MCF 10A (cell line): ENCODE data around the gene CYBRD1. TPM values are rescaled to one million over a fixed set of nuclear protein-coding genes. Genes with fewer than 3 reads are reported as not detected.
A peak's percentile ranks its signal among the peaks of the same experiment; 100 is the strongest.
"Not testable (repeated sequence)": the region's sequence is repeated elsewhere in the genome, so short reads cannot be mapped to it uniquely, and the experiment has no call there.

ENCODE experiments used
- BruUV-seq: library from RNA; stranded (reverse); fragments of 400-500 nt; replicated peaks from 2 replicates; lab custom pipeline; 2021; lab: Mats Ljungman, UMichigan
- CTCF ChIA-PET: fragments of 300-600 bp; sonication (Branson Sonifier 250); formaldehyde crosslinking; extraction: SDS; loops from one replicate; lab custom pipeline; 2021; ENCODE audit warnings: antibody characterized with exemption, inconsistent platforms; lab: Yijun Ruan, JAX
- POLR2A ChIA-PET: fragments of 300-600, 350-650 bp; sonication (Branson Sonifier 250); formaldehyde crosslinking; extraction: SDS; loops from one replicate; lab custom pipeline; 2020; ENCODE audit warnings: antibody characterized with exemption, inconsistent platforms; lab: Yijun Ruan, JAX
- DNase-seq: peaks from one replicate; pipeline ENCODE4 v3.0.0-alpha.2; 2018; ENCODE audit not compliant: unreplicated experiment
- H3K27ac Mint-ChIP-seq: one replicate; pipeline ENCODE4 v1.8.0; 2022; ENCODE audit warnings: mild to moderate bottlenecking, low read depth, mixed read lengths; ENCODE audit not compliant: unreplicated experiment
- H3K27me3 Mint-ChIP-seq: one replicate; pipeline ENCODE4 v1.8.0; 2022; ENCODE audit warnings: mixed read lengths; ENCODE audit not compliant: insufficient read depth, unreplicated experiment
- H3K36me3 Mint-ChIP-seq: one replicate; pipeline ENCODE4 v1.8.0; 2022; ENCODE audit warnings: mild to moderate bottlenecking, moderate library complexity, mixed read lengths; ENCODE audit not compliant: insufficient read depth, unreplicated experiment
- H3K4me1 Mint-ChIP-seq: one replicate; pipeline ENCODE4 v1.8.0; 2022; ENCODE audit warnings: mixed read lengths; ENCODE audit not compliant: insufficient read depth, unreplicated experiment
- H3K4me3 Mint-ChIP-seq: one replicate; pipeline ENCODE4 v1.8.0; 2022; ENCODE audit warnings: mild to moderate bottlenecking, moderate library complexity, mixed read lengths; ENCODE audit not compliant: unreplicated experiment
- H3K9me3 Mint-ChIP-seq: one replicate; pipeline ENCODE4 v1.8.0; 2022; ENCODE audit warnings: mixed read lengths; ENCODE audit not compliant: unreplicated experiment
- intact Hi-C: fragments of 100-400 bp; cut with micrococcal nuclease; formaldehyde crosslinking; loops from 2 replicates; pipeline ENCODE4 v1.14.1; 2022
- total RNA-seq: library from RNA; stranded (reverse); gene quantifications from 2 replicates; pipeline ENCODE4 v1.2.3, GENCODE V29; 2022
- TF ChIP-seq, protein P1 (sequence below): fragments of 200-600 bp; IDR thresholded peaks from one replicate; pipeline ENCODE4 v1.8.0; 2022; ENCODE audit warnings: antibody characterized with exemption, mild to moderate bottlenecking; ENCODE audit not compliant: unreplicated experiment

CYBRD1 gene
- total RNA-seq, 1 experiment from 2014 or later: 15.8 TPM

DNA sequence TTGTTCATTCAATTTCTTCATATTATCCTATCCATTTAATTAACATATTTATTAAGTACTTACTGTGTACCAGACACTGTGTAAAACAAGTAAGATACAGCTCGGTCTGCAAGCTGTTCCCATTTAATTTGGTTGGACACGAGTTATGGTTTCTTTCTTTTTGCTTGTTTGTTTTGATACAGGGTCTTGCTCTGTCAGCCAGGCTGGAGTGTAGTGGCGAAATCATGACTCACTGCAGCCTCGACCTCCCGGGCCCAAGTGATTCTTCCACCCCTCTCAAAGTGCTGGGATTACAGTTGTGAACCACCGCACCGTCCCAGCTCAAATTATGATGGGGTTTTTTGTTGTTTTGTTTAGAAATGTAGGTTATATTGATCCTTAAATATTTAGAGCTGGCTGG is 9.0 kb downstream of the CYBRD1 start:
- ChIA-PET CTCF (interaction anchor here (0.6 to 1.2 kb wide), 2 partner anchors 11 to 52 kb away, joined by 3 to 5 read pairs; no protein-coding TSS in a partner anchor), POLR2A (interaction anchor here (0.6 to 2.0 kb wide), 5 partner anchors 8 to 100 kb away, joined by 4 to 5 read pairs (median 5); partner anchors contain the start of gene CYBRD1)
- no peak overlapping the region for H3K4me3 Mint-ChIP-seq
- H3K9me3 Mint-ChIP-seq: peaks cover 15% of the 10 kb centered on the region
- peak; percentile 68 for DNase-seq
- H3K36me3 Mint-ChIP-seq: peaks cover 7% of the 10 kb centered on the region
- TF ChIP-seq, protein P1, sequence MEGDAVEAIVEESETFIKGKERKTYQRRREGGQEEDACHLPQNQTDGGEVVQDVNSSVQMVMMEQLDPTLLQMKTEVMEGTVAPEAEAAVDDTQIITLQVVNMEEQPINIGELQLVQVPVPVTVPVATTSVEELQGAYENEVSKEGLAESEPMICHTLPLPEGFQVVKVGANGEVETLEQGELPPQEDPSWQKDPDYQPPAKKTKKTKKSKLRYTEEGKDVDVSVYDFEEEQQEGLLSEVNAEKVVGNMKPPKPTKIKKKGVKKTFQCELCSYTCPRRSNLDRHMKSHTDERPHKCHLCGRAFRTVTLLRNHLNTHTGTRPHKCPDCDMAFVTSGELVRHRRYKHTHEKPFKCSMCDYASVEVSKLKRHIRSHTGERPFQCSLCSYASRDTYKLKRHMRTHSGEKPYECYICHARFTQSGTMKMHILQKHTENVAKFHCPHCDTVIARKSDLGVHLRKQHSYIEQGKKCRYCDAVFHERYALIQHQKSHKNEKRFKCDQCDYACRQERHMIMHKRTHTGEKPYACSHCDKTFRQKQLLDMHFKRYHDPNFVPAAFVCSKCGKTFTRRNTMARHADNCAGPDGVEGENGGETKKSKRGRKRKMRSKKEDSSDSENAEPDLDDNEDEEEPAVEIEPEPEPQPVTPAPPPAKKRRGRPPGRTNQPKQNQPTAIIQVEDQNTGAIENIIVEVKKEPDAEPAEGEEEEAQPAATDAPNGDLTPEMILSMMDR: no peak
- H3K4me1 Mint-ChIP-seq: peaks cover 6% of the 10 kb centered on the region
- no peaks in the 10 kb centered on the region for H3K27me3 Mint-ChIP-seq
- intact Hi-C loops: no loop called here
- BruUV-seq: no TSS peak
- peak overlapping the region; percentile 51 for H3K27ac Mint-ChIP-seq

DNA sequence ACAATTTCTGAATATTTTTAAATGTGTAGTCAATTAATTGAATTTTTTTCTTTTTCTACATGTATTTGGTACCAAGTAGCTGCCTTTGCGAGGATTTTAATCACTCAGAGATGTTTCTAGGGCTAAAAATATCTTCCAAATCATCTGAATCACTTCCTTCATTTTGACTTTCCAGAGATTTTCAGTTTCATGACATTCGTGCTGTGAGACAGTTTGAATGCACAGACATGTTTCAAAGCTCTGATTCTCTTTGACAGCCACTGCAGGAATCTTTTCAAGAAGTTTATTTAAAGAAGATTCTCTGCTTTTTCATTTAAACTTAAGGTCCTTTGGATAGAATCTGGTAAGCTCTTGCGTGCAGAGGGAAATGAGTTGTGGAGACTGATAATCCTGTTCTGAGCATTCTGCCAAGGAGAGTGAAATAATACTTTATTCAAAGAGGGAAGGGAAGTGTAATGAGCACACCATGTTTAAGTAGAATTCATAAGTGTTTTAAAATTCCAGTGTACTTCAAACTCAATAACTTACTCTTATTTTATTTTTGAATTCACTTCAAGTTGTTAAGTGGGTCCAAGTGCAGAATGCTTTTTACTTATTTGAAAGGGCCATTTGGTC is 9.7 kb downstream of the CYBRD1 start:
- intact Hi-C loops: no loop called here
- CTCF ChIA-PET: interaction anchor here (0.6 to 1.2 kb wide), 3 partner anchors 10 to 52 kb away, joined by 3 to 5 read pairs (median 4); partner anchors contain the start of gene CYBRD1
- no peak for DNase-seq
- no peaks in the 10 kb centered on the region for H3K27me3 Mint-ChIP-seq
- no TSS peak for BruUV-seq
- H3K4me3 Mint-ChIP-seq: no peak overlapping the region
- H3K4me1 Mint-ChIP-seq: peaks cover 6% of the 10 kb centered on the region
- H3K27ac Mint-ChIP-seq: peak overlapping the region; percentile 51
- POLR2A ChIA-PET: interaction anchor here (1.2 to 2.0 kb wide), 3 partner anchors 8 to 16 kb away, joined by 4 to 5 read pairs (median 5); no protein-coding TSS in a partner anchor
- peaks cover 15% of the 10 kb centered on the region for H3K9me3 Mint-ChIP-seq
- H3K36me3 Mint-ChIP-seq: peaks cover 7% of the 10 kb centered on the region
- TF ChIP-seq, protein P1: no peak

GRCh38 chr2:171533331-171533730 is 11.1 kb downstream of the CYBRD1 start:
- Mint-ChIP-seq H3K27me3 (no peaks in the 10 kb centered on the region), H3K9me3 (peaks cover 13% of the 10 kb centered on the region), H3K4me1 (peaks cover 6% of the 10 kb centered on the region), H3K27ac (no peak overlapping the region), H3K36me3 (peaks cover 7% of the 10 kb centered on the region), H3K4me3 (no peak overlapping the region)
- ChIA-PET CTCF (no interaction called here), POLR2A (interaction anchor here (1.9 kb wide), 1 partner anchor 10 kb away, joined by 4 read pairs; no protein-coding TSS in a partner anchor)
- no peak for DNase-seq
- TF ChIP-seq, protein P1: no peak
- BruUV-seq: no TSS peak
- intact Hi-C loops: no loop called here

- BruUV-seq, H3K4me1 Mint-ChIP-seq, H3K4me3 Mint-ChIP-seq, H3K9me3 Mint-ChIP-seq, DNase-seq, intact Hi-C loops, H3K36me3 Mint-ChIP-seq, H3K27ac Mint-ChIP-seq, H3K27me3 Mint-ChIP-seq: not testable (repeated sequence)
- ChIA-PET CTCF (interaction anchor here (1.2 kb wide), 1 partner anchor 14 kb away, joined by 3 read pairs; no protein-coding TSS in a partner anchor), POLR2A (interaction anchor here (0.9 to 1.5 kb wide), 3 partner anchors 12 to 95 kb away, joined by 3 to 8 read pairs (median 3); no protein-coding TSS in a partner anchor)
These were observed 13.3 kb downstream of the CYBRD1 start for GRCh38 chr2:171535528-171535927.
